Activated CD4-positive, alpha-beta memory T cell treated with anti-CD3 and anti-CD28 coated beads for 36 hours (primary cell): ENCODE measurements around the gene PTGER4. TPM values are rescaled to one million over a fixed set of nuclear protein-coding genes. Genes with fewer than 3 reads are reported as not detected.
"Not testable (repeated sequence)": the region's sequence is repeated elsewhere in the genome, so short reads cannot be mapped to it uniquely, and the experiment has no call there.

ENCODE experiments used
- CTCF ChIA-PET: fragments of 350-600 bp; sonication (Branson Sonifier 250); formaldehyde crosslinking; loops from one replicate; lab custom pipeline; 2021; ENCODE audit warnings: antibody characterized with exemption, inconsistent platforms; lab: Charles Lee
- POLR2A ChIA-PET: fragments of 350-600 bp; sonication (Branson Sonifier 250); formaldehyde crosslinking; loops from one replicate; lab custom pipeline; 2021; ENCODE audit warnings: antibody characterized with exemption; lab: Charles Lee
- DNase-seq: peaks from one replicate; pipeline ENCODE4 v3.0.0-alpha.2; 2020
- H3K27ac Mint-ChIP-seq: one replicate; pipeline ENCODE4 v1.8.0; 2021; ENCODE audit warnings: mixed read lengths
- H3K27me3 Mint-ChIP-seq: one replicate; pipeline ENCODE4 v1.8.0; 2021; ENCODE audit warnings: mixed read lengths
- H3K36me3 Mint-ChIP-seq: one replicate; pipeline ENCODE4 v1.8.0; 2021; ENCODE audit warnings: mixed read lengths
- H3K4me1 Mint-ChIP-seq: one replicate; pipeline ENCODE4 v1.8.0; 2021; ENCODE audit warnings: low read depth, mixed read lengths
- H3K4me3 Mint-ChIP-seq: one replicate; pipeline ENCODE4 v1.8.0; 2021; ENCODE audit warnings: mild to moderate bottlenecking, mixed read lengths
- H3K9me3 Mint-ChIP-seq: one replicate; pipeline ENCODE4 v1.8.0; 2021; ENCODE audit warnings: mixed read lengths
- intact Hi-C: fragments of 100-400 bp; cut with micrococcal nuclease; formaldehyde crosslinking; loops from one replicate; pipeline ENCODE4 v1.15.1; 2023
- total RNA-seq, 2 experiments: library from RNA; stranded (reverse); gene quantifications; one replicate each; pipeline ENCODE4 v1.2.3, GENCODE V29; 2021

The PTGER4 gene
- total RNA-seq: 10 to 100 TPM; 53.7 to 59.9 TPM

- Mint-ChIP-seq H3K27ac (peak within 1 kb of the TSS; percentile 97), H3K27me3 (no peaks in the 10 kb centered on the region), H3K9me3 (no peaks in the 10 kb centered on the region), H3K36me3 (peaks cover 51% of the 10 kb centered on the region), H3K4me1 (peaks cover 32% of the 10 kb centered on the region), H3K4me3 (peak within 1 kb of the TSS; percentile 93)
- peak; percentile 56 for DNase-seq
- ChIA-PET POLR2A (interaction anchor here (0.8 to 5.6 kb wide), 22 partner anchors 9 to 1480 kb away, joined by 3 to 32 read pairs (median 4); no protein-coding TSS in a partner anchor), CTCF (interaction anchor here (0.9 to 2.2 kb wide), 7 partner anchors 9 to 1463 kb away, joined by 3 to 5 read pairs (median 4); no protein-coding TSS in a partner anchor)
- intact Hi-C loops: loop anchor here (1.0 to 2.0 kb wide), 8 partner anchors 152 to 1471 kb away; no protein-coding TSS in a partner anchor
Observed at GRCh38 chr5:40679913-40680681, at the start of gene PTGER4. TSS of gene PTGER4 (plus strand) at chr5:40679915. CDS start at chr5:40680994, 1,079 bp downstream.

- Mint-ChIP-seq H3K36me3 (no peaks in the 10 kb centered on the region), H3K4me1 (peaks cover 19% of the 10 kb centered on the region), H3K27ac (no peak overlapping the region), H3K27me3 (no peaks in the 10 kb centered on the region), H3K9me3 (no peaks in the 10 kb centered on the region), H3K4me3 (no peak overlapping the region)
- DNase-seq: no peak
- ChIA-PET CTCF (no interaction called here), POLR2A (no interaction called here)
- intact Hi-C loops: no loop called here
Observed at GRCh38 chr5:40630126-40630525, 49.6 kb upstream of the PTGER4 start.

GRCh38 chr5:40631236-40631635 lies 48.5 kb upstream of the PTGER4 start:
- H3K36me3 Mint-ChIP-seq: peaks cover 7% of the 10 kb centered on the region
- no peak overlapping the region for H3K4me3 Mint-ChIP-seq
- H3K27ac Mint-ChIP-seq: no peak overlapping the region
- H3K27me3 Mint-ChIP-seq: no peaks in the 10 kb centered on the region
- ChIA-PET CTCF (interaction anchor here (1.1 kb wide), 1 partner anchor 22 kb away, joined by 4 read pairs; no protein-coding TSS in a partner anchor), POLR2A (no interaction called here)
- intact Hi-C loops: no loop called here
- peaks cover 14% of the 10 kb centered on the region for H3K4me1 Mint-ChIP-seq
- DNase-seq: no peak
- peaks cover 7% of the 10 kb centered on the region for H3K9me3 Mint-ChIP-seq

GRCh38 chr5:40634154-40634553 lies 45.6 kb upstream of the PTGER4 start:
- POLR2A ChIA-PET: no interaction called here
- Mint-ChIP-seq H3K4me1 (peaks cover 3% of the 10 kb centered on the region), H3K27me3 (no peaks in the 10 kb centered on the region), H3K36me3 (peaks cover 23% of the 10 kb centered on the region), H3K9me3 (peaks cover 35% of the 10 kb centered on the region), H3K27ac (no peak overlapping the region), H3K4me3 (no peak overlapping the region)
- CTCF ChIA-PET: no interaction called here
- DNase-seq: no peak
- intact Hi-C loops: no loop called here

GRCh38 chr5:40634593-40634992 lies 45.1 kb upstream of the PTGER4 start:
- H3K27me3 Mint-ChIP-seq: no peaks in the 10 kb centered on the region
- ChIA-PET POLR2A (no interaction called here), CTCF (no interaction called here)
- H3K4me1 Mint-ChIP-seq: peaks cover 3% of the 10 kb centered on the region
- H3K27ac Mint-ChIP-seq: no peak overlapping the region
- H3K9me3 Mint-ChIP-seq: peaks cover 38% of the 10 kb centered on the region
- intact Hi-C loops: no loop called here
- H3K36me3 Mint-ChIP-seq: peaks cover 23% of the 10 kb centered on the region
- DNase-seq: no peak
- no peak overlapping the region for H3K4me3 Mint-ChIP-seq

- H3K9me3 Mint-ChIP-seq: peaks cover 51% of the 10 kb centered on the region
- POLR2A ChIA-PET, H3K27ac Mint-ChIP-seq, H3K4me1 Mint-ChIP-seq, H3K27me3 Mint-ChIP-seq, DNase-seq, H3K4me3 Mint-ChIP-seq, intact Hi-C loops, CTCF ChIA-PET: not testable (repeated sequence)
- H3K36me3 Mint-ChIP-seq: peaks cover 29% of the 10 kb centered on the region
Observed at GRCh38 chr5:40639531-40639930, 40.2 kb upstream of the PTGER4 start.

- H3K4me3 Mint-ChIP-seq: no peak overlapping the region
Observed at GRCh38 chr5:40646266-40646665, 33.4 kb upstream of the PTGER4 start.

GRCh38 chr5:40648150-40648549 lies 31.6 kb upstream of the PTGER4 start:
- Mint-ChIP-seq H3K4me3 (no peak overlapping the region), H3K9me3 (peaks cover 8% of the 10 kb centered on the region), H3K36me3 (peaks cover 5% of the 10 kb centered on the region), H3K4me1 (peaks cover 35% of the 10 kb centered on the region), H3K27ac (no peak overlapping the region), H3K27me3 (no peaks in the 10 kb centered on the region)
- intact Hi-C loops: no loop called here
- CTCF ChIA-PET: no interaction called here
- no peak for DNase-seq
- POLR2A ChIA-PET: no interaction called here

More at GRCh38 chr5:40646266-40646665, 33.4 kb upstream of the PTGER4 start:
- DNase-seq: no peak
- peaks cover 25% of the 10 kb centered on the region for H3K4me1 Mint-ChIP-seq
- no peaks in the 10 kb centered on the region for H3K27me3 Mint-ChIP-seq
- intact Hi-C loops: no loop called here
- POLR2A ChIA-PET: interaction anchor here (0.5 kb wide), 1 partner anchor 116 kb away, joined by 3 read pairs; no protein-coding TSS in a partner anchor
- peaks cover 8% of the 10 kb centered on the region for H3K9me3 Mint-ChIP-seq
- no peak overlapping the region for H3K27ac Mint-ChIP-seq
- peaks cover 5% of the 10 kb centered on the region for H3K36me3 Mint-ChIP-seq
- CTCF ChIA-PET: no interaction called here

- no peak for DNase-seq
- H3K4me1 Mint-ChIP-seq: peaks cover 49% of the 10 kb centered on the region
- H3K9me3 Mint-ChIP-seq: no peaks in the 10 kb centered on the region
- POLR2A ChIA-PET: no interaction called here
- CTCF ChIA-PET: no interaction called here
- intact Hi-C loops: no loop called here
- no peaks in the 10 kb centered on the region for H3K36me3 Mint-ChIP-seq
- no peak overlapping the region for H3K4me3 Mint-ChIP-seq
- no peaks in the 10 kb centered on the region for H3K27me3 Mint-ChIP-seq
- H3K27ac Mint-ChIP-seq: peak overlapping the region; percentile 74
Observed at GRCh38 chr5:40649463-40650030, 30.2 kb upstream of the PTGER4 start.

GRCh38 chr5:40651201-40651600 lies 28.5 kb upstream of the PTGER4 start:
- H3K9me3 Mint-ChIP-seq: no peaks in the 10 kb centered on the region
- peaks cover 60% of the 10 kb centered on the region for H3K4me1 Mint-ChIP-seq
- no peak overlapping the region for H3K4me3 Mint-ChIP-seq
- H3K27me3 Mint-ChIP-seq: no peaks in the 10 kb centered on the region
- intact Hi-C loops: no loop called here
- ChIA-PET CTCF (no interaction called here), POLR2A (no interaction called here)
- DNase-seq: no peak
- no peaks in the 10 kb centered on the region for H3K36me3 Mint-ChIP-seq
- H3K27ac Mint-ChIP-seq: no peak overlapping the region

- no peaks in the 10 kb centered on the region for H3K9me3 Mint-ChIP-seq
- CTCF ChIA-PET: interaction anchor here (0.6 to 1.5 kb wide), 3 partner anchors 10 to 719 kb away, joined by 3 to 4 read pairs (median 3); no protein-coding TSS in a partner anchor
- intact Hi-C loops: no loop called here
- DNase-seq: peak; percentile 39
- POLR2A ChIA-PET: interaction anchor here (1.2 to 1.3 kb wide), 2 partner anchors 13 to 27 kb away, joined by 4 read pairs; partner anchors contain the start of gene PTGER4
- peaks cover 63% of the 10 kb centered on the region for H3K4me1 Mint-ChIP-seq
- H3K4me3 Mint-ChIP-seq: peak overlapping the region; percentile 21
- peak overlapping the region; percentile 80 for H3K27ac Mint-ChIP-seq
- no peaks in the 10 kb centered on the region for H3K27me3 Mint-ChIP-seq
- H3K36me3 Mint-ChIP-seq: no peaks in the 10 kb centered on the region
Observed at GRCh38 chr5:40652441-40653220, 27.1 kb upstream of the PTGER4 start.
